Measurements from ENCODE around the gene PTPRE. TPM values are rescaled to one million over a fixed set of nuclear protein-coding genes. Genes with fewer than 3 reads are reported as not detected.

PTPRE gene
- total and polyA plus RNA-seq, 4 donors = 1.5 to 12.5 (median 3.7) TPM

DNA sequence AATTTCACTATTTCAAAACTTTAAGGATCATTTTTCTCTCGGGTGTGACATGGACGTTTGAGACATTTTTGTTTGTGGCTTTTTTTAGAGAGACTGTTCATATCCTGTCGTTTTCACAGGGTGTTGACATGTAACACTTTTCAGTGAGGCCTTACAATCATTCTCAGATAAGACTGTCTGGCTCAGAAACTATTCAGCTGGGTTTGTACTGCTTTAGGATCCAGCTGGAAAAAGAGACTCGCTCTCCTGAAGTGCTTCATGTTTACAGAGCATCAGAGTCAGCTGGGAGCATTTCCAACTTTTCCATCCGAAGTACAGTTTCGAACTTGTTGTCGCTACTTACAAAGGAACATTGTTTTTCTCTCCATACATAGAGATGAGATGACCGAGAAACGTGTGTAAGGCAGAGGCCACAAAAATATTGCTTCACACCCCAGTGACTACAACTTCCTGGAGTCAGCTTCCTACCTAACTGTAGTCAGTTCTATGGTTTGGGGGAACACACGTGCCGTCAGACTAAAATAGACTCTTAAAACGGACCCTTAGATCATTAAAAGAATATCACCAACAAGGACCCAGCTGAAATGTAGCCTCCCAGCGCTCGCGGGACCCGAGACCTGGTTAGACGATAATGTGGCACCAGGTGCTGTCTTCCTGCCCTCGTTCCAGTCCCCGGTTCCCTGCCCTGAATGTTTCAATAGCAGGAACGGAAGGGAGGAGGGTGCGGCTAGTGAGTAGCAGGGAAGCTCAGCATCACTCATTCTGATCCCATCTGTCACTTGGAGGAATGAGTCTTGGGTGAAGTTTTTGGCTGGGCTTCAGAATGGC lies 141.3 kb downstream of the PTPRE start (continued):
- TF ChIP-seq, protein P1, sequence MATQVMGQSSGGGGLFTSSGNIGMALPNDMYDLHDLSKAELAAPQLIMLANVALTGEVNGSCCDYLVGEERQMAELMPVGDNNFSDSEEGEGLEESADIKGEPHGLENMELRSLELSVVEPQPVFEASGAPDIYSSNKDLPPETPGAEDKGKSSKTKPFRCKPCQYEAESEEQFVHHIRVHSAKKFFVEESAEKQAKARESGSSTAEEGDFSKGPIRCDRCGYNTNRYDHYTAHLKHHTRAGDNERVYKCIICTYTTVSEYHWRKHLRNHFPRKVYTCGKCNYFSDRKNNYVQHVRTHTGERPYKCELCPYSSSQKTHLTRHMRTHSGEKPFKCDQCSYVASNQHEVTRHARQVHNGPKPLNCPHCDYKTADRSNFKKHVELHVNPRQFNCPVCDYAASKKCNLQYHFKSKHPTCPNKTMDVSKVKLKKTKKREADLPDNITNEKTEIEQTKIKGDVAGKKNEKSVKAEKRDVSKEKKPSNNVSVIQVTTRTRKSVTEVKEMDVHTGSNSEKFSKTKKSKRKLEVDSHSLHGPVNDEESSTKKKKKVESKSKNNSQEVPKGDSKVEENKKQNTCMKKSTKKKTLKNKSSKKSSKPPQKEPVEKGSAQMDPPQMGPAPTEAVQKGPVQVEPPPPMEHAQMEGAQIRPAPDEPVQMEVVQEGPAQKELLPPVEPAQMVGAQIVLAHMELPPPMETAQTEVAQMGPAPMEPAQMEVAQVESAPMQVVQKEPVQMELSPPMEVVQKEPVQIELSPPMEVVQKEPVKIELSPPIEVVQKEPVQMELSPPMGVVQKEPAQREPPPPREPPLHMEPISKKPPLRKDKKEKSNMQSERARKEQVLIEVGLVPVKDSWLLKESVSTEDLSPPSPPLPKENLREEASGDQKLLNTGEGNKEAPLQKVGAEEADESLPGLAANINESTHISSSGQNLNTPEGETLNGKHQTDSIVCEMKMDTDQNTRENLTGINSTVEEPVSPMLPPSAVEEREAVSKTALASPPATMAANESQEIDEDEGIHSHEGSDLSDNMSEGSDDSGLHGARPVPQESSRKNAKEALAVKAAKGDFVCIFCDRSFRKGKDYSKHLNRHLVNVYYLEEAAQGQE (IDR thresholded peaks at IDR 0.05) = no peak
- no peak for TF ChIP-seq SP1 (IDR thresholded peaks at IDR 0.05)
- TF ChIP-seq, protein P2, sequence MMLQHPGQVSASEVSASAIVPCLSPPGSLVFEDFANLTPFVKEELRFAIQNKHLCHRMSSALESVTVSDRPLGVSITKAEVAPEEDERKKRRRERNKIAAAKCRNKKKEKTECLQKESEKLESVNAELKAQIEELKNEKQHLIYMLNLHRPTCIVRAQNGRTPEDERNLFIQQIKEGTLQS (IDR thresholded peaks at IDR 0.05) = no peak

DNA sequence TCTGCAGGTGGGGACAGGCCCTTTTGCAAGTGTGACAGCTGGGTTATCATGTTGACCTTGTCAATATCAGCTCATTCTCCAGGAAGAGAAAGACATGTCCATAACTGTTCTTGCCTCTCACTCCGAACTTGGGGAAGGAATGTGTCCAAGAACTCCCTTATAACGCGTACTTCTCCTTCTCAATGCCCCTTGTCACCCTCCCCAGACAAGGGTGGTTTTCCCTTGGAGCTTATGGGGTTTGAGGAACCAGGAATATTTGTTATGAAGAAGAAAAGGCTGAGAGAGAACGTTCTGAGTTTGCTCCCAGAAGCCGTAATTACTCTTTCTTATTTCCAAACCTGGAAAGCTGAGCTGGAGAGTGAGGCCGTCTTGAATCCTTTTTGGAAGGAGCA lies 141.9 kb downstream of the PTPRE start:
- Histone ChIP-seq H3K27me3 (ENCODE audit: control insufficient read depth in 4 of 4, insufficient read depth in 4 of 4, low read length in 3 of 4) (no peaks in the 10 kb centered on the region), H3K9me3 (ENCODE audit: control insufficient read depth in 4 of 4, low read length in 3 of 4) (no peaks in the 10 kb centered on the region), H3K4me3 (ENCODE audit: low read depth in 1 of 3, low read length in 3 of 3) (peak overlapping the region in 1 of 3 donors; percentile 38), H3K9ac (ENCODE audit: low read depth in 1 of 2, low read length in 2 of 2) (peak overlapping the region; percentile 34 to 77), H3K27ac (ENCODE audit: low read depth in 1 of 2, low read length in 2 of 2) (peak overlapping the region; percentile 63 to 79), H3K36me3 (ENCODE audit: control insufficient read depth in 4 of 4, insufficient read depth in 3 of 4, low read depth in 1 of 4, low read length in 3 of 4) (peaks cover 0 to 1% (median 0%) of the 10 kb centered on the region in 4 donors), H3K4me1 (ENCODE audit: control insufficient read depth in 4 of 4, insufficient read depth in 4 of 4, low read length in 3 of 4) (peaks cover 0 to 2% (median 0%) of the 10 kb centered on the region in 4 donors)
- WGBS = 73% methylated on average over 6 of the region's 6 CpGs
- TF ChIP-seq, protein P2 (IDR thresholded peaks at IDR 0.05) = no peak
- no peak for TF ChIP-seq FOXA1 (IDR thresholded peaks at IDR 0.05)
- TF ChIP-seq NR2F2 (IDR thresholded peaks at IDR 0.05) = no peak
- TF ChIP-seq, protein P1 (IDR thresholded peaks at IDR 0.05) = no peak
- TF ChIP-seq, protein P3, sequence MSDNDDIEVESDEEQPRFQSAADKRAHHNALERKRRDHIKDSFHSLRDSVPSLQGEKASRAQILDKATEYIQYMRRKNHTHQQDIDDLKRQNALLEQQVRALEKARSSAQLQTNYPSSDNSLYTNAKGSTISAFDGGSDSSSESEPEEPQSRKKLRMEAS (IDR thresholded peaks at IDR 0.05) = no peak
- no peak for TF ChIP-seq YY1 (IDR thresholded peaks at IDR 0.05)
- TF ChIP-seq, protein P4, sequence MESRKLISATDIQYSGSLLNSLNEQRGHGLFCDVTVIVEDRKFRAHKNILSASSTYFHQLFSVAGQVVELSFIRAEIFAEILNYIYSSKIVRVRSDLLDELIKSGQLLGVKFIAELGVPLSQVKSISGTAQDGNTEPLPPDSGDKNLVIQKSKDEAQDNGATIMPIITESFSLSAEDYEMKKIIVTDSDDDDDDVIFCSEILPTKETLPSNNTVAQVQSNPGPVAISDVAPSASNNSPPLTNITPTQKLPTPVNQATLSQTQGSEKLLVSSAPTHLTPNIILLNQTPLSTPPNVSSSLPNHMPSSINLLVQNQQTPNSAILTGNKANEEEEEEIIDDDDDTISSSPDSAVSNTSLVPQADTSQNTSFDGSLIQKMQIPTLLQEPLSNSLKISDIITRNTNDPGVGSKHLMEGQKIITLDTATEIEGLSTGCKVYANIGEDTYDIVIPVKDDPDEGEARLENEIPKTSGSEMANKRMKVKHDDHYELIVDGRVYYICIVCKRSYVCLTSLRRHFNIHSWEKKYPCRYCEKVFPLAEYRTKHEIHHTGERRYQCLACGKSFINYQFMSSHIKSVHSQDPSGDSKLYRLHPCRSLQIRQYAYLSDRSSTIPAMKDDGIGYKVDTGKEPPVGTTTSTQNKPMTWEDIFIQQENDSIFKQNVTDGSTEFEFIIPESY (IDR thresholded peaks at IDR 0.05) = no peak
- no peak for TF ChIP-seq TAF1 (conservative IDR thresholded peaks at IDR 0.05)
- no peak for TF ChIP-seq EGR1 (IDR thresholded peaks at IDR 0.05; ENCODE audit: low read depth in 2 of 2)
- no peak for TF ChIP-seq HNF4G (IDR thresholded peaks at IDR 0.05)
- TF ChIP-seq SP1 (IDR thresholded peaks at IDR 0.05) = no peak
- no peak for TF ChIP-seq HNF4A (conservative IDR thresholded peaks at IDR 0.05)
- DNase-seq (ENCODE audit: low spot score) = no peak

All from liver (tissue), 9 donors.